HG03097 (cell line): ENCODE data around the gene TRAK1.

Experiments
- ATAC-seq: cut with Tn5 transposase; IDR thresholded peaks from one replicate; pipeline ENCODE4 v1.9.1; 2021; ENCODE audit not compliant: unreplicated experiment, low FRiP score

TRAK1 gene

DNA sequence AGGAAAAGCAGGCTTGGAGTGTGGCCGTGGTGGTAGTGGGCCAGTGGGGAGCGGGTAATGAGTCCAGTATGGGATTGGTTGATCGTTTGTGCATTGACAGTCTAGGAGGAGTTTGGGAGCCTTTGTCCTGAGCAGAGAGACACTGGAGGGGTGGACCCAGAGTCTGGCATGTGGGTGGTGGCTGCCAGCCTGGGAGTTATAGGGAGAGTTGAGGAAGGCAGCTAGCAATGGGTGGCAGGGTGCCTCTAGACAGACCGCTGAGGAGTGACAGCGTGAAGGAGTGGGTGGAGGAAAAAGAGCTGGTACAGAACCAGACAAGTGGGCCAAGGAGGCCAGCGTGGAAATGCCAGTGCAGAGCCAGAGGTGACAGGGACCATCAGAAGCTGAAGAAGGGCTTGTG, 176.7 kb downstream of the TRAK1 start:
- ATAC-seq = no peak

GRCh38 chr3:42269647-42270046, 178.5 kb downstream of the TRAK1 start:
- no peak for ATAC-seq

- ATAC-seq = no peak
Observed at GRCh38 chr3:42270561-42270960, 179.4 kb downstream of the TRAK1 start.

DNA sequence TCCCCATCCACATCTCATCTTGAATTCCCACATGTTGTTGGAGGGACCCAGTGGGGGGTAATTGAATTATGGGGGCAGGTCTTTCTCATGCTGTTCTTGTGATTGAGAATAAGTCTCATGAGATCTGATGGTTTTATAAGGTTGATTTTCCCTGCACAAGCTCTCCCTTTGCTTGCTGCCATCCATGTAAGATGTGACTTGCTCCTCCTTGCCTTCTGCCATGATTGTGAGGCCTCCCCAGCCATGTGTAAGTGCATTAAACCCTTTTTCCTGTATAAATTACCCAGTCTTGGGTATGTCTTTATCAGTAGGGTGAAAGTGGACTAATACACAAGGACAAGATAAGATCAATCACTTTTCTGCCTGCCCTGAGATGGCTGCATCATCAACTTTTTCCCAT, 180.6 kb downstream of the TRAK1 start:
- ATAC-seq = no peak

DNA sequence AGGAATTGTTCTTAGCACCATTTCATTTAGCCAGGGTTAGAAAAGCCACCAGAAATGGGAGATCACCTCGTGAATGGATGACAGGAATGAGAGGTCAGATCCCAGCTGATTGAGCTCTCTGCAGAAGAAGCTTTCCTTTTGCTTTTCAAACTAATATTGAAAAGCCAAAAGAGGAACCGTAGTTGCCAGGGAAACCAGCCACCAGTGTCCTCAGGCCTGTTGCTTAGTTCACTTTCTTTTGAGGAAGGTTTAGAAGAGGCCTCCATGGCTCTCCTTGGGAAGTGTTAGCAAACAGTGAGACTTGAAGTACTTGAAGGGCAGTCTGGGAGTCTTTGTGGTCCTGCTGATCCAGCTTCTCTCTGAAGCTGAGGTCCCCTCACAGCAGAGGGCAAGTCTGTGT, 182.2 kb downstream of the TRAK1 start:
- no peak for ATAC-seq

GRCh38 chr3:42274266-42274665, 183.1 kb downstream of the TRAK1 start:
- ATAC-seq = no peak

DNA sequence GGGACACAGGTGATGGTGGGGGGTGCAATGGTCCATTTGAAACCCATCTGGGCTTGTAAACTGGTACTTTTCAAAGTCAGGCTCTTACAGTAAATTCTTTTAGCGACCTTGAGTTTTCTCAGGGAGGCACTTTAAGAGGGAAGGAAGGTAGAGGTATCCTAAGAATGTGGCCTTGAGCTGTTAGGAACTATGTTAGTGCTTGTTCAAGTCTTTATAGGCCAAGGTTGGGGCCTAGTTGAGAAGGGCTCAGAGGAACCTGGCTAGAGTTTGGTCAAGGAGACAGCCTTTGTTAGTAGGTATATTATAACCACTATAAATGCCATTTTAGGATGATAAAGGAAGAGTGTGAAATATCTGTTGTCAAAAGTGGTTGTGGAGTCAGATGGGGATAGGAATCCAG, 184.1 kb downstream of the TRAK1 start:
- ATAC-seq = no peak
